KG1 (cell line): ENCODE results near the gene LMCD1.
A peak's percentile ranks its signal among the peaks of the same experiment; 100 is the strongest.

Experiments
- DNase-seq: peaks from one replicate; lab custom pipeline; 2025; lab: John Stamatoyannopoulos, UW

The LMCD1 gene

DNA sequence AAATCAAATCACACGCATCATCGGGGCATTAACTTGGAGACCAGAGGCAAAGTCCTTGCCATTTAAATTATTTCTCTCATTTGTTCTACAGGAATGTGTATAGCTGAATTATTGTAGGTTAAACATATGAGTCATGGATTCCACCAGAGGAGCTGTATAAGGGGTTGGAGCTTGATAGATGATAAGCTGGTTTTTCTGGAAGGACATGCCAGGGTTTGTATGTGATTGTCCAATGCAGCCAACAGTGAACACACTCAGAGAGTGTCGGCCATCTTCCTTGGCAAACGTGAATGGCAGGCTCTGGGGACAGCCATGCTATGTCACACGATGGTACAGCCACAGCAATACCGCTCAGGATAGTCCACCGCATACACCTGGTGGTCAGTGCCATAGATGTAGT lies 117.9 kb downstream of the LMCD1 start:
- no peak for DNase-seq

DNA sequence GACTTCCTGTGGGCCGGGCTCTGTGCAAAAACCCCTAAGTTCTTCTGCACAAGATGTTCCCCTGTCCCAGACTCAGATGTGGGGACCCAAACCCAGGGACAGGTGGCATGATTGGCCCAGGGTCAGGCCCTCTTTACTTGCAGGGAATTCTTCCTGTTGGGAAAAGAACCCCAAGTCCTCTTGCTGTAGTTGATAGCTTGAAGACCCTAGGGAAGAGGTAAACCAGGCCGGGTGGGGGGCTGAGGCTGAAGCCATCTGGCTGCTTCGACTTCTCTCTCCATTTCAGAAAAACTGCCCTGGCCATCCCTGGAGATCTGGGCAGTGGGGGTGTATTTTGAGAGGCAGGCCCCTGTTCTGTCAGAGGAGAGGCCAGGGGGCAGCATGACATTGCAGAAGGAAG lies 119.5 kb downstream of the LMCD1 start:
- no peak for DNase-seq

DNA sequence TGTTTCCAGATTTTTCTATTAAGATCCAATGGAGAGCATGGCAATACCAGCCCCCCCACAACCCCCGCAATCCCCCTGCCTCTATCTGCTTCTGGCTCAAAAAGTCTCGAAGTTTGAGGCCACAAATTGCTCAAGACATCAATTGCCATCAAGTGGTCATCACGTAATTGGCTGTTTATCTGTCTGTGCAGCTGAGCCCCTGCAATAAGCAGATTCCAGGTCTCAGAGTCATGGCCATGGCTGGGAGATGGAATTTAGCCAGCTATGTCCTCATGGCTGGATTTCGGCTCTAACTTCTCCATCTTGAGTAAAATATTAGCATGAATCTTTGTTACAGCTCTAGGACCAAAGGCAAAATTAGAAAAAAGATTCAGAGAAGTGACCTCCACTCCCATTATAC lies 120.2 kb downstream of the LMCD1 start:
- no peak for DNase-seq

DNA sequence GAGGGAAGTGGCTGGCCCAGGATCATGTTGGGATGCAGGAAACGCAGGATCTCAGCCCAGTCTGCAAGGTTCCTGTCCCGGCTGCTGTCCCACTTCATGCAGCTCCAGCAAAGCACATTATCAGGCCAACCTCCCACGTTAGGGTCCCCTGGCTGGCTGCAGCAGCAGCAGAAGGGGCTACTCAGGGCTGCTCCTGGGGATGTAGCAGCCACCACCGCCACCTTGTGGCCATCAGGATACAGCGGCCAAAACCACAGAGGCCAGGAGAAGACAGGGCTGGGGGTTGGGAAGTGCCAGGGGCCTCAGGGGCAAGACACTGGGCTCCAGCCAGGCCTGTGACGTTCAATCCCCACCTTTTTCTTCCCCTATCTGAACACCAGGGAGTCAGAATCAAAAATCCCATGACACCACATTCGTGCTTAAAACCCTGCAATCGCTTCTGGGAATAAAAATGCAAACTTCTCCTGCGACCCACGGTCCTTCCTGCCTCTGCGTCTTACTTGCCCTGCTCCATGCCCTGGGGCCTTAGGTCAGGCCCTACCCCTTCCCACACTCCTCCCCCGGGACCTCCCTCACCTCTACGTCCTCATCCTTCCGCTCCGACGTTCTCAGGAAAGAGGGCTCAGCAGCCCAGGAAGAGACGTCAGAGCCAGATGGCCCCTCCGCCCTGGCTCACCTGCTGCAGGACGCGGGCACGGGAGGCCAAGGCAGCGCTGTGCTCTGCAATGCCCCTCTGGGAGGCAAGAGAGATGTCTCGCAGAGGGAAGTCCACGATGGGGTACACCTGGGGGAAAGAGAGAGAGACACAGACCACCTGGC lies 121.5 kb downstream of the LMCD1 start:
- DNase-seq: peak; percentile 62

DNA sequence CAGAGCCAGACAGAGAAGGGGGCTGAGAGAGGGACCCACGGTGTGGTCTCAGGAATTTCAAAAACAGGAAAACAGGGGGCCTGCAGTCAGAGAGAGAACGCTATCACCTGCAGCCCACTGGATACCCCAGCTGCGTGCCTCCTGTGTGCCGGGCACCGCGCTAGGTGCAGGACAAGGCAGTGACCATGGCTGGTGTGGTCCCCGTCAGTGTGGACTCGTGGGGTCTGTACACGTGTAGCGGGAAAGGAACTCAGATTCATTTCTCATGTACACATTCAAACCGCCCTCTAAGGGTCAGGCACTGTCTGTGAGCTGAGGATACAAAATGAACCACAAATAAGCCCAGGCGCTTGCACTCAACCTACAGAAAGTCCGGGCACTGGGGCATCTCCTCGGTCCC lies 122.1 kb downstream of the LMCD1 start:
- no peak for DNase-seq
